NCI-H2107 (cell line): Measurements from ENCODE around the gene PRRC1.
"Not testable (repeated sequence)": the region's sequence is repeated elsewhere in the genome, so short reads cannot be mapped to it uniquely, and the experiment has no call there.

Source experiments
- DNase-seq: peaks from one replicate; lab custom pipeline; 2025; lab: John Stamatoyannopoulos, UW

The PRRC1 gene

DNA sequence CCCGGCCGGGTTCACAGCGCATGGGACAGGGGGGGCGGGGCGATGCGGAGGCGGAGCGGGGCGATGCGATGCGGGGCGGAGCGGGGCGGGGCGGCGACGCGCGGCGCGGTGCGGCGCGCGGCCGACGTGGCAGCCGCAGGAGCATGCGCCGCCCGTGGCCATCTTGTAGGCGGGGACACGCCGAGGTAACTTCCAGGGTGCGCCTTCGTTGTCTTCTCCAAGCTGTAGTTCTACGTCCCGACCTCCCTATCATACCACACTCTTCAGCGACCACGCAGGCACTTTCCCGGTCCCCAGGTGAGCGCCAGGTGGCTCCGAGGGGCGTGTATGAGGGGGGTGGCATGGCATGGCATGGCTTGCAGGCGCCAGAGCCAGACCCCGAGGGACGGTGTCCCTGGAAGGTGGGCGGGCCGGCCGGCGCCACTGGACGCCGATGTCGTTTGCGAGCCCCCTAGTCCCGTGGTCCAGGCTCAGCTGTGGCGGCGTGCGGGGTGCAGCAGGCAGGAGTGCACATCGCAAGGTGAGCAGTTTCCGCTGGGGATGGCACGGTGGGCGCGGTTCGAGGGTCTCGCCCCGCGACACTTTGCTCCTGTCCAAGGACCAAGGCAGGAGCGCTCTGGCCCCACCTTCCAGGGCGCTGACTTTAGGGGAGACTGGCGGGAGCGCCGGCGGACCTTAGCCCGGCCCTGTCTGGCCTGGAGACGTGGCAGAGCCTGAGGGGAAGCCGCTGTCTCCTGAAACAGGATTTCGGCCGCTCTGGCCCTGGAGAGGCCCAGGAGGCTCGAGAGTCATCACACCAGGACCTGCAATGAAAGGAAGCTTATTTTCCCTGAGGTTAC is at the start of gene PRRC1:
Gene PRRC1 (plus strand): TSS at position 161 of the 839 bp plus-strand sequence. CDS start 5,840 bp downstream, outside the sequence.
- DNase-seq, result peak; percentile 18

DNA sequence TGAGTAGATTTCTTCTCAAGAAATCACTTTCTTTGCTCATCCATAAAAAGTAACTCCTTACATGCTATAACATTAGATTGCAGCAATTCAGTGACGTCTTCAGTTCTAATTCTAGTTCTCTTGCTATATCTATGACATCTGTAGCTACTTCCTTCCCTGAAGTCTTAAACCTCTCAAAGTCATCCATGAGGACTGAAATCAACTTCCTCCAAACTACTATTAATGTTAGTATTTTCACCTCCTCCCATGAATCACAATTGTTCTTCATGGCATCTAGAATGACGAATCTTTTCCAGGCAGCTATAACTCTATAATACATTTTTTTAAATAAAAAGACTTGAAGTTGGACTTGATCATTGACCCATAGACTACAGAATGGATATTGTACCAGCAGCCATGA is 46.2 kb upstream of the PRRC1 start:
- no peak for DNase-seq

DNA sequence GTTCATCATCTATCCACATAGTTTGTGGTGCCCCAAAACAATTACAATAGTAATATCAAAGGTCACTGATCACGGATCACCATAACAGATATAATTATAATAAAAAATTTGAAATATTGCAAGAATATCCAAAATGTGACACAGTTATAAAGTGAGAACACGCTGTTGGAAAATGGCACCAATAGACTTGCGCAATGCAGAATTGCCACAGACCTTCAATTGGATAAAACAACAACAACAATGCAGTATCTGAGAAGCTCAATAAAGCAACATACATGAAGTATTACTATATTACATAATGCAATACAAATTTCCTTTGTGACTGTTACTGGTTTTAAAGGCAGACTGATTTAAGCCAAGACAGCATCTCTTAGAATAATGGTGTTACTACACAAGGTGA is 44.7 kb upstream of the PRRC1 start:
- DNase-seq, result no peak

DNA sequence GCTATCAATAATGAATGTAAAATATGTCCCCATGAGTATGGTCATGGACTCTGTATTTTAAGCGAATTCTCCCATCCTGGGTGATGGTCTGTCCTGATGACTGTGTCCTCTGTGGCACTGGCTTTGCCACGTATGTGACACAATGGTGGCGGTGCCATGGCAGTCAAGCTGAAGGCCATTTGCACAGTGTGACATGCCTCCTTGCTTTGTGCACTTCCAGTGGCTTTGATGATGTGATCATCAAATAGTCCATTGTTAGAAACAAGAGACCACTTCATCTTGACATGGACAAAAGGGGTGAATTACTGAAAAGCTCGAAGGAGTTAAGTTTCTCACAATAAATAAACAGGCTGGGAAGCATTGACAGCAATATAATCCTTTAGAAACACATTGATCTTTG is 31.0 kb upstream of the PRRC1 start:
- DNase-seq, result no peak

DNA sequence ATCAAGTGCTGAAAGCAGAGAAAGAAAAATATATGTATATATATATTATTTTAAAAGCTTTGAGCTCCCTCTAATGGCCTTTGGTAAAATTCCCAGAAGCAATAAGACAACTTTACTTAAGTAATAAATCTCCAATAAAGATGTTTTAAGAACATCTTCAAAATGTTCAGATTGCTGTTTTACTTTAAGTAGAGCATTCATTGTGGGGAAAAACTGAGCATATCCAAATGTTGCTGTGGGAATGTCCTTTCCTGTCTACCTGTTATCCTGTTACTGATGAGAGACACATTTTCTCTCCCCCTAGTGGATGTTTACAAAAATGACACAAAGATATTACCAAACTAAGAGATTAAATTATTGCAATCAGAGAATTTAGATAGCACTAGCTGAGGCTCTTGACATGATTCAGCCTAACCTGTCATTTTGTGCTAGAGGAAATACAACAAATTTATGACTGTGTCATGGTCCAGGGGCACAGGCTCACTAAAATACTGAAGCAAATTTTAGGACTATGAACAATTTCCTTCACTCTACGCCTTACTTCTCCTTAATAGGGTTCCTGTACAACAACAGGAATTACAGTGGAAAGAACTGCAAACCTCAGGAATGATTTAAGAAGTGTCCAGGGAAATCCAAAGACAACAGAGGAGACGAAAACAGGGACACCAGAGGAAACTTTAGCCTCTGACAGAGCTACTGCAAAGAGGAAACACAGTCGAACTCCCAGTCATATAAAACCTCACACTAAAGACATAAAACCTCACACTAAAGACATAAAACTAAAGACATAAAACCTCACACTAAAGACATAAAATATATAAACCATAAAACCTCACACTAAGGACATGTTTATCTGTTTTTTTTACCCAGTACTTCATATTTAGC is 24.3 kb upstream of the PRRC1 start:
- no peak for DNase-seq

DNA sequence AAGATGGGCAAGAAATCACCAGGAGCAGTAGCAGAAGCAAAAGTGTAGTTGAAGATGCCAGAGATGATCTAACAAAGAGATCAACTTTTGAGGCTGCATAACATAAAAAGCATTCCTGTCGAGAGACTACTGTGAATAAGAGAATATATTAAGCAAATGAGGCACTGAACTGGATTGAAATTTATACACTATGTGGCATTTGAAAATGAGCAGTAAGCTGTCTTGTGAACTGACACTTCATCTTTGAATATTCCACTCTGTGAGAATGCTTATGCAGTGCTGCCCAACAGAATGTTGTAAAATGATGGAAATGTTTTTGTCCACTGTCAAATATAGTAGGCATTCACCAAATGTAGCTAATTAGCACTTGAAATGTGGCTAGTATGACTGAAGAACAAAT is 18.9 kb upstream of the PRRC1 start:
- DNase-seq, result no peak

DNA sequence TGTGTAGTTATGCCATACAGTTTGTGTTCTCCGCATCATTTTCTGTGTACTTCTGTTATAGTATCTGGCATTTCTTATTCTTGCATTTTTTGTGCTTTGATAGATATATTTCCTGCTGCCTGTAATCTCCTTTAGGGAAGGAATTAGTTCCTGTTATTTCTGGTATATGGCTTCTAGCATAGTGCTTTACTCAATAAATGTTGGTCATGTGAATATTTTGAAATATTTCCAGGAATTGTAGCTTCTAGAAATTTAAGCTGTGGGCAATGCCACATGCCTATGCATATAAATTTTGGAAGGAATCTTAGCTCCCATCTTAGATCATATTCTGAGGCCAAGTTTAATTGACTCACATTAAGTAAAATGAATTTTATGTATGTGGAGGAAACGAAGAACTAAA is 11.5 kb upstream of the PRRC1 start:
- no peak for DNase-seq

DNA sequence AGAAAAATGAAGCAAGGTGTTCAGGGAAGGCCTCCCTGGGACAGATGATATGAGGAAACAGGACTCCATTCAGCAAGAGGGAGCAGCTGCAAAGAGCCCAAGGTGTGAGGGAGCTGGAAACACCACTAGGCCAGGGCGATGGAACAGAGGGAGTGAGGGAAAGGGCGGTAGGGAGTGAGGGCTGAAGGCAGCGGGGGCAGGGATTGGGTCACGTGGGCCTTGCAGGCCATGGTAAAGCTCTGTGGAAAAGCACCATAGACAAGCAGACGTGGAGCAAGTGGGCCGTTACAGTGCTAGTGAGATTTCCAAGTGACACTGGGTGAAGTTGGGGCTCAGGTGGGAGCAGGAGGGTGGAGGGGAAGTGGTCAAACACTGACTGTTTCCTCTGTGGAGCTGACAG is 10.8 kb upstream of the PRRC1 start:
- no peak for DNase-seq

DNA sequence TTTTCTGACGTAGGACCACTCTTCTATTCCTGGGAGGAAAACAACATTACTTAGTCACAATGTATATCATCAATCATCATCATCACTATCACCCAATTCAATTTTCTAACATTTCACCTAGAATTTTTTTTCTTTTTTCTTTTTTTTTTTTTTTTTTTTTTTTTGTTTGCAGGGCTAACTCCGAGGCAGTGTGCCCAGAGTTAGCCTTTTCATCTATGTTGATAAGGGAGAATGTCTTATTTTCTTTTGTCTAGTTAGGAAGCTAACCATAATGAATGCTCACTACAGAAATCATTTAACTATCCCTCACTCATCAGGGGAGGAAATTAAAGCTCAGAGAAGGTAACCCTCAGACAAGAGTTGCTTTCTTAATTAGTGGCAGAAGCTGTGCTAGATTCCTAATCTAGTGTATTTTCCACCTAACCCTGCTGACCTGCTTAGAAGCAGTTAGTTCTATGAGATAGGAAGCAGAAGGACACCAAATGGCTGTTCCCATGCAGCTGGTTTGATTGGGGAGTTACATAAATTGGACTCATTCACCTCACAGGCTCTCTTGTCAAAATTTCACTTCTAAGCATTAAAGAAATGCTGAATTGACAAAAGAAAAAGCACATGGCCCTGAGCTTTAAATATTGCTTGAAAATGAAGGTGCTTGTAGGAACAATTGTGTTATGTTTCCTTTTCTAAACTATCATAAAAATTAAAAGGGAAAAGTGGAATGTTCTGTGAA is 8.6 kb upstream of the PRRC1 start:
- no peak for DNase-seq

DNA sequence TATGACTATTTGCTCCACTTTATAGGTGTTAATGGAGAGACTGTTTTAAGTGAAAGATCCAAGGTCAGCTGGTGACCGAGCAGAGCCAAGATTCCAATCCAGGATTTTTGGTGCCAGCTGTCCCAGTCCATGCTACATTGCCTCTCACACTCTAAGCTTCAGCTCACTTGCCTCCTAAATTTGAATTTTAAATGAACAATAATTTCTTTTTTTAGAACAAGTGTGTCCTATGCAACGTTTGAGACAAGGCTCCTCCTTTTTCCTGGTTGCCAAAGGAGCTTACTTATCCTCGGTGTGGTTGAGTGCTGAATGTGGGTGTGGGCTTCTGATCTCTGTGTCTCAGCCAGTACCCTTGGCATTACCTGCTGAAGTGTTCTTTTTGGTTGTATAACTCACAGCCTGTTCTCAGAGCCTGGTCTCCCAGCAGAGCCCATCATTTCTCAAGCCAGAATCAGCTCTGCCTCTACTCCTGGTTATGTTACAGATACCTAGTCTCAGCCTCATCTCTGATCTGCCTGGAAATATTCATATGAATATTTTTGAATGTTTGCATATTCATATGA is 4.0 kb upstream of the PRRC1 start:
- DNase-seq, result no peak

DNA sequence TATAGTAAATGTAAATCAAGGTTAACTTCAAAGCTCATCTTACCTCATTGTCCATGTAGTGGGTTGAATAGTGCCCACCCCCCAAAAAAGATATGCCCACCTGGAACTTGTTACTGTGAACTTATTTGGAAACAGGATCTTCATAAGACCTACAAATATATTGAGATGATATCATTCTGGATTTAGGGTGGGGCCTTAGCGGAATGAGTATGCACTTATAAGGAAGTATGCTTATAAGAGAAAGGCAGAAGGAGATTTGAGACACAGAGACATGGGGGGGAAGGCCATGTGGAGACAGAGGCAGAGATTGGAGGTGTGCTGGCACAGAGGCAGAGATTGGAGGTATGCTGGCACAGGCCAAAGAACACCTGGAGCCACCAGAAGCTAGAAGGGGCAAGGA is 2.6 kb upstream of the PRRC1 start:
- DNase-seq, result no peak

DNA sequence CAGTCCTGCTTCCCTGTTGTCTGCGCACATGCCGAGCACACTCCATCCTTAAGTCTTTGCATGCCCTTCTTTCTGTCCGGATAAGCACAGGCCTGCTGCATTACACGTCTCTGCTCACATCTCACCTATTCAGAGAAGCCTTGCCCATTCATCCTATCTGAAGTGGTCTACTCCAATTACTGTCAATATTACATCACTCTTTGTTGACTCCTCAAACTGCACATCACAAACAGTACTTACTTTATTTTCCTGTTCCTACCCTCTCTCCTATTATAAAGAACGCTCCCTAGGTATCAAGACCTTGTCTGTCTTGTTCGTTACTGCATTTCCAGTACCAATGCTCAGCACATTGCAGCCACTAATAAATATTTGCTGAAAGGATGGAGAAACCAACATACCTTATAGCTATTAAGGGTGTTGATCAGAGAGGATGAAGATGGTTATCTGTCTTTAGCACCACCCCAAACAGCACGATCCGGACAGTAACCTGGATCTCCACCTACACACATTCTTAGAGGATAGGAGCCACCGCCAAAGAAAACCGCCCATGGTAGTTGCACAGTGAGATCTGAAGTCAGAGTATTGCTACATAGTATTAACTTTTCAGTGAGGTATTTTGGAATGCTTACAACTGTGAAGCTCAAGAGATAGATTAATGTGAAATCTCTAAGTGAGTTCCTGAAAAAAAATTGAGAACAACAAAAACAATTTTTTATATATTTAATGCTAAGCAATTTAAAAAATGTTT is 1.6 kb upstream of the PRRC1 start:
- DNase-seq, result no peak

DNA sequence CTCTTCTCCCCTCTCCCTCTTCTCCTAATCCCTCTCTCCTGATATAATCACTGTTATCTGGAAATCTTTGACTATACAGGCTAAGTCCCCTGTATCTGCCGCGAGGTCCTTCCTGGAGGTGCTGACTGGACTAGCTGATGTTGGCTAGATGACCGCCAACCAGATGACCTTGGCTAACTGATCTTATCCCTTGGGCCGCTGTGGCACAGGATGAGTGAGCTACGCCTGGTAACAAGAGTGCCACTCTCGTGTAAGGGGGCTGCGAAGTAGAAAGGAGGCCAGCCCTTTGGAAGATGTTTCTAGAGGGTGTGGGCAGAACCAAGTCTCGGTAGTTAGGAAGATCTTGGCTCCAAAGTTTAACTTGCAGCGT is 345 bp upstream of the PRRC1 start:
- no peak for DNase-seq

DNA sequence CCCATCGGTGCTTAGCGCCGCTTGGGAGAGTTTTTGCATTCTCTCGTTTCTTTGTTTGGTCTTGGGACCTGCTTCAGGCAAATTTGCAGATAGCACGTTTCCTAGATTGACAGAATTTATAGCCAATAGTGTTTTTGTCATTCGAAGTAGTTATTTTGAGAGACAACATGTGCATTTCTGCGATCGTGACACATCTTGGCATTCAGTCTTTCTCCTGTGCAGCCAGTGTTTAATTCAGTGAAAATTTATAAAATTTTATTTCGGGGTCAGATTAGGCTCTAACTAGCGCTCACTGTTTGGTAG is 830 bp downstream of the PRRC1 start:
- no peak for DNase-seq

DNA sequence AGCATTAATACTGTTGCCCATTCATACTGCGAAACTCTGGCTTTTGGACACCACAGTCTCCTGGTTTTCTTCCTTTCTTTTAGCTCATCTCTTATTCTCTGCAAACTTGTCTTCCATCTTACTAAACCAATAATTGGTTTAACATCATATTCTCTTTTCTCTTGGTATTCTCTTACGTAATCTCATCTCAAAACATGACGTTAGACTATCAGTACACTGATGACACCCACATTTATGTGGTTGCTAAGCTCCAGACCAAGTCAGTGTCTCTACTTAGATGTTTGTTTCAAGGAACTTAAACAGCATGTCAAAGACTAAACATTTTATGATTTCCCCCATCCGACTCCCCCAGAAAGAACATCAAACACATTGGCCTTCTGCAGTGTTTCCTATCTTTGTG is 2.1 kb downstream of the PRRC1 start:
- no peak for DNase-seq

DNA sequence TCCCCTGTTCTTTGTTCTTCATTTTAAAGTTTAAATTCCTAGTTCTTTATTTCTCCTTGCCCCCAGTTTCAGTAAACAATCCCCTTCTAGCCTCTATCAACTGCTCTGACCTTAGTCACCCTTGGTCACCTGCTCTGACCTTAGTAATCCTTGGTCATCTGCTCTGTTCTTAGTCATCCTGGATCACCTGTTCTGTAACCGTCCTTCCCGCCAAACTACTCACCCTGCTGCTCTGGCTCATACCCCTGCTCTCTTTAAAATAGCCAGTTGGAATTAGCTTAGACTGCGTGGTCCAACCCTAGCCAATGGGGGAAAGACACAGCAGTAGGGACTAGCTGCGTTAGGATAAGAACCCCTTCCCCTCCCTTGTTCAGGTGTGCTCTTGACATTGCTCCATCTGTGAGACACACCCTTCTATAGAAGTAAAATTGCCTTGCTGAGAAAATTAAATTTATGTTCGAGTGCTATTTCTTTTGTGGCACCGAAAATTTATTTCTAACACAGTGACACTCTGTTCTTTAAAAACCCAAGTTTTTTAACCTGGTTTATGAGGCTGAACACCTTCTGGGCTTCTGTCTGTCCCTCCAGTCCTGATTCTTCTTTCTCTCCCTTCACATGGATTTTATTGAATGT is 3.8 kb downstream of the PRRC1 start:
- no peak for DNase-seq

DNA sequence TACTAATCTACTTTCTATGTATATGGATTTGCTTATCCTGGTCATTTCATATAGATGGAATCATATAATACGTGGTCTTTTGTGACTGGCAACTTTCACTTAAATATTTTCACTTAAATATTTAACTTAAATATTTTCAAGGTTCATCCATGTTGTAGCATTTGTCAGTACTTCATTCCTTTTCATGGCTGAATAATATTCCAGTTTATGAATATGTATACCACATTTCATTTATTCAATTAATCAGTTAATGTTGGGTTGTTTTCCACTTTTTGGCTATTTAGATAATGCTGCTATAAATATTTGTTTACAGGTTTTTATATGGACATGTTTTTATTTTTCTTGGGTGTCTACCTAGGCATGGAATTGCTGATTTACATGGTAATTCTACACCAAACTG is 7.7 kb downstream of the PRRC1 start:
- no peak for DNase-seq

DNA sequence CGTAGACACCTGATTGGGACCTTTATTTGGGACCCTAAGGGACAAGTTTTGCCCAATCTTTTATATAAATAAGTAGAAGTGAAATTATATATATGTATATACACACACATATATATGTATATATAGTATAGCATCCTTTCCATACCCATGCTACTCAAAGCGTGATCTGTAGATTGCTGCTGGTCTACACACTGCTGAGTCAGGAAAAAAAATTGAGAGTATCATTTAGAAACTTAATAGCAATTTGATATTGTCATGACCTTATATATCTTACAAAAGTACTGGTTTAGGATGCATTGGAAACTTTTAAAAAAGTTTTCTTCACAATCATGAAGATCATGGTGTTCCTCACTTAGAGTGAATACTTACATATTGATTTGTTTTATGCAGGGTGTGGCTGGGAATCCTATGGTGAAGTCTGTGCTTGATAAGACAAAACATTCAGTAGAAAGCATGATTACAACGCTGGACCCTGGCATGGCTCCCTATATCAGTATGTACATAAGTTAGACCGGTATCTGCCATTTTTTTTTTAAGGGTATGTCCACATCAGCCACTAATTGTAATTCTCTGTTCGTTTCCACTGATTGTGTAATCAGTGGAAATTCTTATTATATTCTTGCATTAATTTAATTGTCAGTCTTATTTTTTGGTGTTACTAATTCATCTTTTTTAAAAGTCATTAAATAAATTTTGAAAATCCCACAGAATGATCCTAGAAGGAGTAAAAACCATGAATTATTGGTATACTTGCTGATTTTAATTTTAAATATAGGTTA is 12.7 kb downstream of the PRRC1 start:
- DNase-seq, result no peak

DNA sequence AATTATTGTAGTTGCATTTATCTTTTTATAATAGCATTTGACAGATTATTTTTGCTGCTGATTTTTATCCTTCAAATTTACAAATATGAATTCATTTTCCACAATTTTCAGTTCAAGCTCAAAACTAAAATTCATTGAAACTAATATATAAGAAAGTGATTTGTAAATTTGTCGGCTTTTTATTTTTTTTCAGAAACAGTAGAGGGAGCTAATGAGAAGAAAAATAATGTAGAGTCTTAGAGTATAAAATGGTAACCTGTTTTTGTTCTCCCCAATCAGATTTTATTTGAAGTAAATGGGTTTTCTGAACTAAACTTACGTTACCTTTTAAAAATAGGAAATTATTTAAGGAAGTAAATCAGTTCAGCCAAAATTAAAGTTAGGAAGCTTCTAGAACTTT is 19.2 kb downstream of the PRRC1 start:
- DNase-seq, result no peak

DNA sequence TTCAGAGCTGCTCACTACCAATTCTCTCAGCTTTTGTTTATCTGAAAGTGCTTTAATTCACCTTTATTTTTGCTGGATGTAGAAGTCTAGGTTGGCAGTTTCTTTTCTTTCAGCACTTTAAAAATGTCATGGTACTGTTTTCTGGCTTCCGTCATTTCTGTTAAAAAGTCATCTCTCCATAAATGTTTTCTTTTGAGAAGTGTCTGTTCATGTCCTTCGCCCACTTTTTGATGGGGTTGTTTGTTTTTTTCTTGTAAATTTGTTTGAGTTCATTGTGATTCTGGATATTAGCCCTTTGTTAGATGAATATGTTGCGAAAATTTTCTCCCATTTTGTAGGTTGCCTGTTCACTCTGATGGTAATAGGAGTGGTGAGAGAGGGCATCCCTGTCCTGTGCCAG is 23.1 kb downstream of the PRRC1 start:
- not testable (repeated sequence) for DNase-seq
